ENCODE measurements around the gene WDR53. TPM values are rescaled to one million over a fixed set of nuclear protein-coding genes. Genes with fewer than 3 reads are reported as not detected.
"Not testable (repeated sequence)": the region's sequence is repeated elsewhere in the genome, so short reads cannot be mapped to it uniquely, and the experiment has no call there.

WDR53 gene
- total and polyA plus RNA-seq, 9 of the 15 experiments (the other 6 are each of a cell fraction or from before 2014, with no cell fraction given), result 13.0 to 34.5 (median 20.9) TPM

DNA sequence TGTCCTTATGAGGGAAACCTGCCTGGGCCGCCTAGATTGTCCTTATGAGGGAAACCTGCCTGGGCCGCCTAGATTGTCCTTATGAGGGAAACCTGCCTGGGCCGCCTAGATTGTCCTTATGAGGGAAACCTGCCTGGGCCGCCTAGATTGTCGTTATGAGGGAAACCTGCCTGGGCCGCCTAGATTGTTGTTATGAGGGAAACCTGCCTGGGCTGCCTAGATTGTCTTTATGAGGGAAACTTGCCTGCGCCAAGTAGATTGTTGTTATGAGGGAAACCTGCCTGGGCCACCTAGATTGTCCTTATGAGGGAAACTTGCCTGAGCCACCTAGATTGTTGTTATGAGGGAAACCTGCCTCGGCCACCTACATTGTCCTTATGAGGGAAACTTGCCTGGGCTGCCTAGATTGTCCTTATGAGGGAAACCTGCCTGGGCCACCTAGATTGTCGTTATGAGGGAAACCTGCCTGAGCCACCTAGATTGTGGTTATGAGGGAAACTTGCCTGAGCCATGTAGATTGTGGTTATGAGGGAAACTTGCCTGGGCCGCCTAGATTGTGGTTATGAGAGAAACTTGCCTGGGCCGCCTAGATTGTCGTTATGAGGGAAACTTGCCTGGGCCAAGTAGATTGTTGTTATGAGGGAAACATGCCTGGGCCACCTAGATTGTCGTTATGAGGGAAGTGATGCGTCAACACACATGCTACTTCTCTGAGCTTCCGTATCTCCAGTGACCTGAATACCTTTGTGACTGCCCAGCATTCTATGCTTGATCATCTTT, 56.5 kb downstream of the WDR53 start (continued):
- peak in 1 of 2 experiments; percentile 38; a peak in 1 of 4 replicates for TF ChIP-seq HDAC1 (IDR thresholded peaks at IDR 0.05)
- TF ChIP-seq EP300 (IDR thresholded peaks at IDR 0.05; ENCODE audit: low read length), result peak; percentile 98
- TF ChIP-seq NCOA1 (IDR thresholded peaks at IDR 0.05; ENCODE audit: low read depth), result peak; percentile 73; the same call in 1 of the 2 replicates
- TF ChIP-seq CTBP1 (IDR thresholded peaks at IDR 0.05; ENCODE audit: borderline replicate concordance), result peak; percentile 55; the same call in 1 of the 2 replicates
- peak; percentile 36; the same call in 1 of the 2 replicates for TF ChIP-seq MYNN (IDR thresholded peaks at IDR 0.05)
- TF ChIP-seq MYNN, NR4A1, ATF1, NR2C2 (CRISPR knock-in tag; IDR thresholded peaks at IDR 0.05): not testable (repeated sequence)
- peak; percentile 84 for TF ChIP-seq RFX1 (IDR thresholded peaks at IDR 0.05)
- peak; percentile 75; the same call in 1 of the 2 replicates for TF ChIP-seq LCOR (CRISPR knock-in tag; IDR thresholded peaks at IDR 0.05)
- TF ChIP-seq BACH1 (tag; IDR thresholded peaks at IDR 0.05), result peak; percentile 87
- peak; percentile 53; the same call in 1 of the 2 replicates for TF ChIP-seq ZNF197 (CRISPR knock-in tag; IDR thresholded peaks at IDR 0.05; ENCODE audit: low read depth)
- TF ChIP-seq, protein P1, sequence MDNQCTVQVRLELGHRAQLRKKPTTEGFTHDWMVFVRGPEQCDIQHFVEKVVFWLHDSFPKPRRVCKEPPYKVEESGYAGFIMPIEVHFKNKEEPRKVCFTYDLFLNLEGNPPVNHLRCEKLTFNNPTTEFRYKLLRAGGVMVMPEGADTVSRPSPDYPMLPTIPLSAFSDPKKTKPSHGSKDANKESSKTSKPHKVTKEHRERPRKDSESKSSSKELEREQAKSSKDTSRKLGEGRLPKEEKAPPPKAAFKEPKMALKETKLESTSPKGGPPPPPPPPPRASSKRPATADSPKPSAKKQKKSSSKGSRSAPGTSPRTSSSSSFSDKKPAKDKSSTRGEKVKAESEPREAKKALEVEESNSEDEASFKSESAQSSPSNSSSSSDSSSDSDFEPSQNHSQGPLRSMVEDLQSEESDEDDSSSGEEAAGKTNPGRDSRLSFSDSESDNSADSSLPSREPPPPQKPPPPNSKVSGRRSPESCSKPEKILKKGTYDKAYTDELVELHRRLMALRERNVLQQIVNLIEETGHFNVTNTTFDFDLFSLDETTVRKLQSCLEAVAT (IDR thresholded peaks at IDR 0.05), result peak in 1 of 2 experiments; percentile 87; a peak in 2 of 4 replicates
- peak; percentile 98 for TF ChIP-seq GATA2 (CRISPR knock-in tag; IDR thresholded peaks at IDR 0.05)
- TF ChIP-seq, protein P2, sequence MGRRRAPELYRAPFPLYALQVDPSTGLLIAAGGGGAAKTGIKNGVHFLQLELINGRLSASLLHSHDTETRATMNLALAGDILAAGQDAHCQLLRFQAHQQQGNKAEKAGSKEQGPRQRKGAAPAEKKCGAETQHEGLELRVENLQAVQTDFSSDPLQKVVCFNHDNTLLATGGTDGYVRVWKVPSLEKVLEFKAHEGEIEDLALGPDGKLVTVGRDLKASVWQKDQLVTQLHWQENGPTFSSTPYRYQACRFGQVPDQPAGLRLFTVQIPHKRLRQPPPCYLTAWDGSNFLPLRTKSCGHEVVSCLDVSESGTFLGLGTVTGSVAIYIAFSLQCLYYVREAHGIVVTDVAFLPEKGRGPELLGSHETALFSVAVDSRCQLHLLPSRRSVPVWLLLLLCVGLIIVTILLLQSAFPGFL (CRISPR knock-in tag; IDR thresholded peaks at IDR 0.05), result 0 out of 2 replicates have a peak, but pooled peaks have one; percentile 61
- 0 out of 4 replicates have a peak, but pooled peaks of 1 of the 2 experiments have one; percentile 5 for TF ChIP-seq TEAD1 (CRISPR knock-in tag; IDR thresholded peaks at IDR 0.05)
- peak; percentile 83 for TF ChIP-seq NR4A1 (tag; IDR thresholded peaks at IDR 0.05)
- TF ChIP-seq TCF7 (IDR thresholded peaks at IDR 0.05; ENCODE audit: borderline replicate concordance), result peak; percentile 32; the same call in 1 of the 2 replicates
- TF ChIP-seq ATF1 (tag; IDR thresholded peaks at IDR 0.05), result peak; percentile 73
- TF ChIP-seq C11orf30 (IDR thresholded peaks at IDR 0.05; ENCODE audit: low read depth), result peak; percentile 55; the same call in 1 of the 2 replicates
- peak; percentile 50 for TF ChIP-seq NR2C2 (tag; IDR thresholded peaks at IDR 0.05)
- TF ChIP-seq, protein P3, sequence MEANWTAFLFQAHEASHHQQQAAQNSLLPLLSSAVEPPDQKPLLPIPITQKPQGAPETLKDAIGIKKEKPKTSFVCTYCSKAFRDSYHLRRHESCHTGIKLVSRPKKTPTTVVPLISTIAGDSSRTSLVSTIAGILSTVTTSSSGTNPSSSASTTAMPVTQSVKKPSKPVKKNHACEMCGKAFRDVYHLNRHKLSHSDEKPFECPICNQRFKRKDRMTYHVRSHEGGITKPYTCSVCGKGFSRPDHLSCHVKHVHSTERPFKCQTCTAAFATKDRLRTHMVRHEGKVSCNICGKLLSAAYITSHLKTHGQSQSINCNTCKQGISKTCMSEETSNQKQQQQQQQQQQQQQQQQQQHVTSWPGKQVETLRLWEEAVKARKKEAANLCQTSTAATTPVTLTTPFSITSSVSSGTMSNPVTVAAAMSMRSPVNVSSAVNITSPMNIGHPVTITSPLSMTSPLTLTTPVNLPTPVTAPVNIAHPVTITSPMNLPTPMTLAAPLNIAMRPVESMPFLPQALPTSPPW (CRISPR knock-in tag; IDR thresholded peaks at IDR 0.05), result peak; percentile 66
- TF ChIP-seq, protein P4, sequence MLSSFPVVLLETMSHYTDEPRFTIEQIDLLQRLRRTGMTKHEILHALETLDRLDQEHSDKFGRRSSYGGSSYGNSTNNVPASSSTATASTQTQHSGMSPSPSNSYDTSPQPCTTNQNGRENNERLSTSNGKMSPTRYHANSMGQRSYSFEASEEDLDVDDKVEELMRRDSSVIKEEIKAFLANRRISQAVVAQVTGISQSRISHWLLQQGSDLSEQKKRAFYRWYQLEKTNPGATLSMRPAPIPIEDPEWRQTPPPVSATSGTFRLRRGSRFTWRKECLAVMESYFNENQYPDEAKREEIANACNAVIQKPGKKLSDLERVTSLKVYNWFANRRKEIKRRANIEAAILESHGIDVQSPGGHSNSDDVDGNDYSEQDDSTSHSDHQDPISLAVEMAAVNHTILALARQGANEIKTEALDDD (IDR thresholded peaks at IDR 0.05), result peak; percentile 76
